Uterus (tissue), 4 donors: Measurements from ENCODE around the gene SLC16A9. TPM values are rescaled to one million over a fixed set of nuclear protein-coding genes. Genes with fewer than 3 reads are reported as not detected.

Experiments used
- DNase-seq, 2 donors: peaks; one replicate each; pipeline ENCODE4 v3.0.0-alpha.2; 2019 to 2020
- H3K27ac ChIP-seq, 2 donors: fragments of 200-600 bp; sonication (generic); 1 replicate in 1 of 2; 2 replicates in 1 of 2; pipeline ENCODE4 v1.5.1; 2016 to 2018
- H3K27me3 ChIP-seq, 2 donors: fragments of 200-600 bp; sonication (generic); one replicate each; pipeline ENCODE4 v1.5.1; 2018 to 2019; ENCODE audit warnings: control low read depth in 1 of 2
- H3K36me3 ChIP-seq, 2 donors: fragments of 200-600 bp; sonication (generic); one replicate each; pipeline ENCODE4 v1.5.1; 2019; ENCODE audit warnings: control low read depth in 1 of 2
- H3K4me1 ChIP-seq, 2 donors: fragments of 200-600 bp; sonication (generic); one replicate each; pipeline ENCODE4 v1.5.1; 2018 to 2019; ENCODE audit warnings: control low read depth in 1 of 2
- H3K4me3 ChIP-seq, 2 donors: fragments of 200-600 bp; sonication (generic); 1 replicate in 1 of 2; 2 replicates in 1 of 2; pipeline ENCODE4 v1.5.1; 2018 to 2019; ENCODE audit warnings: mild to moderate bottlenecking in 1 of 2
- H3K9me3 ChIP-seq, 2 donors: fragments of 200-600 bp; sonication (generic); one replicate each; pipeline ENCODE4 v1.5.1; 2019; ENCODE audit warnings: control low read depth in 1 of 2
- CTCF ChIP-seq, 4 experiments: fragments of 200-600 bp in 2 of 4; fragments of 450-650 bp in 2 of 4; sonication (generic) in 2 of 4; IDR thresholded peaks; one replicate each; pipeline ENCODE4 v1.5.1; 2016 to 2019; ENCODE audit warnings: antibody characterized with exemption in 4 of 4, mild to moderate bottlenecking in 2 of 4, moderate library complexity in 1 of 4
- POLR2A ChIP-seq, 2 donors: fragments of 450-650 bp; IDR thresholded peaks; one replicate each; pipeline ENCODE4 v1.6.1; 2016; ENCODE audit warnings: antibody characterized with exemption in 2 of 2, mild to moderate bottlenecking in 1 of 2, moderate library complexity in 1 of 2
- intact Hi-C: fragments of 100-400 bp; cut with DNase I; formaldehyde crosslinking; loops from one replicate; pipeline ENCODE4 v1.15.1; 2023; ENCODE audit warnings: low total_unique reads
- total RNA-seq, 4 donors: library from RNA; depleted of rRNA in 3 of 4; stranded (reverse); fragments of >200 nt in 3 of 4; gene quantifications; one replicate each; pipeline versions ENCODE4 v1.1.0 to v1.2.4, GENCODE V29; 2014 to 2023
- donor health status: DM: yes; HTN: yes; CAD: no.

The SLC16A9 gene
- total RNA-seq, 4 donors from 2014 or later, result 10.5 to 63.0 (median 15.9) TPM

- no peak for DNase-seq
- TF ChIP-seq POLR2A (IDR thresholded peaks at IDR 0.05) (no peak), CTCF (IDR thresholded peaks at IDR 0.05) (no peak)
- no peaks in the 10 kb centered on the region for H3K9me3 ChIP-seq
- no peaks in the 10 kb centered on the region for H3K4me1 ChIP-seq
- no peaks in the 10 kb centered on the region for H3K27me3 ChIP-seq
- H3K36me3 ChIP-seq, result no peaks in the 10 kb centered on the region
- H3K27ac ChIP-seq, result no peak overlapping the region
- H3K4me3 ChIP-seq, result no peak overlapping the region
- intact Hi-C loops, result no loop called here
Observed at GRCh38 chr10:59617996-59618395, 91.7 kb downstream of the SLC16A9 start.

- no peak overlapping the region for H3K27ac ChIP-seq
- H3K9me3 ChIP-seq, result no peaks in the 10 kb centered on the region
- H3K27me3 ChIP-seq, result no peaks in the 10 kb centered on the region
- H3K4me1 ChIP-seq, result no peaks in the 10 kb centered on the region
- H3K36me3 ChIP-seq, result no peaks in the 10 kb centered on the region
- DNase-seq, result no peak
- intact Hi-C loops, result no loop called here
- no peak overlapping the region for H3K4me3 ChIP-seq
- no peak for TF ChIP-seq CTCF (IDR thresholded peaks at IDR 0.05)
- TF ChIP-seq POLR2A (IDR thresholded peaks at IDR 0.05), result no peak
Observed at GRCh38 chr10:59611048-59611447, 98.6 kb downstream of the SLC16A9 start.

DNA sequence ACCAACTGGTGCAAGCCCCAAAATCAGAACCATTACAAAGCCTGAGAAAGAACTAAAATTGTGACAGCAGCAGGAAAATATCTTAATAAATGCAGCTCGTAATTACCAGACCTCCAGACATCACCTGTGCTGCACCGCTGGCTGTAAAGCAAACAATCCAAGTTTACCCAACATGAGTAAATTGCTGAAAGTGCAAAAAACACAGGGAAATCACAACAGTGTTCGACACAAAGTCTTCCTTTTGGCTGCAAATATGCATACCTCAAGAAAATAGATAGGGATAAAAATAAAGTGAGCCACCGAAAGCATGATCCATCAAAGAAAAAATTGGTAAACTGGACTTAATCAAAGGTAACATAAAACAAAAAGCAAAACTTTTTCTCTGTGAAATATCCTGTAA is 101.7 kb downstream of the SLC16A9 start:
- no peaks in the 10 kb centered on the region for H3K36me3 ChIP-seq
- H3K27ac ChIP-seq, result no peak overlapping the region
- TF ChIP-seq CTCF (IDR thresholded peaks at IDR 0.05) (no peak), POLR2A (IDR thresholded peaks at IDR 0.05) (no peak)
- H3K9me3 ChIP-seq, result no peaks in the 10 kb centered on the region
- H3K27me3 ChIP-seq, result no peaks in the 10 kb centered on the region
- H3K4me1 ChIP-seq, result no peaks in the 10 kb centered on the region
- DNase-seq, result no peak
- no peak overlapping the region for H3K4me3 ChIP-seq
- intact Hi-C loops, result no loop called here

DNA sequence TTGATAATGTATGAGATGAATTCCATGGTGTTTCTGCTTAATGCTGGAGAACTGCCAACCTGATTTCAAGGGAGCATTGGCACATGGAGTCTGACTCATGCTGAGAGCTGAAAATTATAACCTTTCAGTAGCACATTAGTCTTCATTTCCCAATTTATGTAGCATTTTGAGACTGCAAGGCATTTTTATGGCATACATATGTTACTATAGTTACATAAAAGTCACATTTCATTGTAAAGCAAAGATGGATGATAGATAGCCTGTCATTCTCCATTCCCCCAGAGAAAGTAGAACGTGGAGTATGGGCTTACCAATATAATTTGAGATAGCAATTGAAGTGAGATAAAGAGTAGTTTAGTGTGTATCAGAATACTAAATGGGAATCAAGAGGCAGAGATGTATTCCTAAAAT is 103.1 kb downstream of the SLC16A9 start:
- Histone ChIP-seq H3K9me3 (no peaks in the 10 kb centered on the region), H3K27me3 (no peaks in the 10 kb centered on the region), H3K36me3 (no peaks in the 10 kb centered on the region), H3K4me1 (no peaks in the 10 kb centered on the region), H3K27ac (no peak overlapping the region), H3K4me3 (no peak overlapping the region)
- TF ChIP-seq CTCF (IDR thresholded peaks at IDR 0.05), result no peak
- TF ChIP-seq POLR2A (IDR thresholded peaks at IDR 0.05), result no peak
- no peak for DNase-seq
- intact Hi-C loops, result no loop called here

DNA sequence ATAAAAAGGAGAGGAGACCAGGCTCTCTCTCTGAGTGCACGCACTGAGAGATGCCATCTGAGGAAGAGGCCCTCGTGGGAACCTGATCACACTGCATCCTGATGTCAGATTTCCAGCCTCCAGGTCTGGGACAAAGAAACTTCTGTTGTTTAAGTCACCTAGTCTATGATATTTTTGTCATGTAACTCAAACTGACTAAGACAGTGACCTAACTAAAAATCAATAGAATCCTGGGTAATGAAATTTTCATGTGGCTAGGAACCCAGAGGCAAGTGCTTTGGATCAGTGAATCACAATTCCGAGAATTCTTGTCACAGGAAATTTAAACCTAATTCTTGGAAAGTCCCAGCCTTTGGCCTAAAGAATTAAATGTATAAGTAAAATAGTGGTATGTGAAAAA is 107.7 kb downstream of the SLC16A9 start:
- TF ChIP-seq CTCF (IDR thresholded peaks at IDR 0.05) (no peak), POLR2A (IDR thresholded peaks at IDR 0.05) (no peak)
- intact Hi-C loops, result no loop called here
- DNase-seq, result no peak

More for the DNA sequence above, 107.7 kb downstream of the SLC16A9 start:
- H3K4me1 ChIP-seq, result no peaks in the 10 kb centered on the region
- no peak overlapping the region for H3K27ac ChIP-seq
- H3K9me3 ChIP-seq, result no peaks in the 10 kb centered on the region
- no peaks in the 10 kb centered on the region for H3K36me3 ChIP-seq
- no peak overlapping the region for H3K4me3 ChIP-seq
- no peaks in the 10 kb centered on the region for H3K27me3 ChIP-seq

Other genes starting within 250 kb of the SLC16A9 start
- under 1 TPM in 1 of 4 donors, not detected in 3; 0.35 TPM for gene MRLN, start 43.6 kb upstream of the SLC16A9 start, total RNA-seq
- 10 to 100 TPM; 53.2 to 72.4 (median 66.4) TPM for gene CCDC6, start 196.7 kb upstream of the SLC16A9 start, total RNA-seq